GM18498 (cell line): ENCODE data around the gene SRPK2.
"Not testable (repeated sequence)": the region's sequence is repeated elsewhere in the genome, so short reads cannot be mapped to it uniquely, and the experiment has no call there.

ENCODE experiments used
- ATAC-seq: cut with Tn5 transposase; IDR thresholded peaks from one replicate; pipeline ENCODE4 v1.9.1; 2021; ENCODE audit warnings: mild to moderate bottlenecking, moderate library complexity; ENCODE audit not compliant: unreplicated experiment

Gene SRPK2

GRCh38 chr7:105305633-105306032 is 83.1 kb downstream of the SRPK2 start:
- ATAC-seq: no peak

DNA sequence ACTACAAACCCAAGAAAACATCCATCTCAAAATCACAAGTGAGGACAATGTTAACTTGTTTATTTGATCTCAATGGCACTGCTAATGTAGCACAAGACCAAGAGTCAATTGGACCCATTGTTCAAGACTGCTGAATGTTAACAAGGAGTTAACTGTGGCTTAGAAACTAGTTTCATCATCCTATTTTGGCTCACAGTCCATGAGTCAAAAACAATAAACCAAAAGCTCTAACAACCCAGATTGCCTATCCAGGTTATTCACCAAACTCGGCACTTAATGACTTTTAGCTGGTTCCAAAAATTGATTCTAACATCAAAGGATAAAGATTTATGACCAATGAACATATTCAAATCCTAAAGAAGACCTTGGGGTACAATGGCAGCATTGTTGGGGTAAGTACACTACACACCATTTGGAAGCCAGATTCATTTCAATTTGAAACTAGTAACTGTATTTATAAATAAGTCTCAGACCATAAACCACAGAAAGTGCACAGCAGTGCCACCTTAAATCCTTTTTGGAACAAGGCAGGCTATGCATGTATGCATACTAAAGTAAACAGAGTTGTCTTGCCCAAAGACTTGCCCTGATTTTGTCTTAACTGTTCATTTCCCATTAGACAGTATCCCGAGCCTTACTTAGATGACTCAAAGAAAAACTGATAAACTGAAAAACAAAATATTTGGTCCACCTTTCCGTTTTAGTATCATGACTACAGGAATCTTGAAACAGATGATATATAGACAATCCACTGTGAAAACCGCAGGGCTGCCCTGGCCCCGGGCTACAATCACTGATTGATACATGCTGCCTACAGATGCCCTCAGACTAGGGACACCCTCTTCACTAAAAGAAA is 84.5 kb downstream of the SRPK2 start:
- ATAC-seq: peak; percentile 80

- not testable (repeated sequence) for ATAC-seq
Measured at GRCh38 chr7:105300587-105300986, 88.1 kb downstream of the SRPK2 start.

DNA sequence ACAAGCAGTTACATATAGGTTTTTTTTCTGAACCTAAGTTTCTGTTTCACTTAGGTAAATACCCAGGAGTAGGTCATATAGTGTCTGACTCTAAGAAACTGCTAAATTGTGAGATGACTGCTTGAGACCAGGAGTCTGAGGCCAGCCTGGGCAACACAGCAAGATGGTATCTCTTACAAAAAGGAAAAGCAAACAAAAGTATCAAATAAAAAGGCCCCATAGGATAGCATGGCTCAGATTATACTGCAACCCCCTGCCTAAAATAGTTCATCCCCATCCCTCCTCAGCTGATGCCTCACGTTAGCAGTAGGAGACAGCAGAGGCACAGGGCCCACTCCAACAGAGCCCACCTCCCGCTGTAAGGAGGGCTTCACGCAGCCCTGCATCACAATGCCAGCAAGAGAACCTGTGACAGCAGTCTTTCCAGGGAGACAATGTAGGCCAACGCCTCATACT is 90.3 kb downstream of the SRPK2 start:
- ATAC-seq: peak; percentile 94

DNA sequence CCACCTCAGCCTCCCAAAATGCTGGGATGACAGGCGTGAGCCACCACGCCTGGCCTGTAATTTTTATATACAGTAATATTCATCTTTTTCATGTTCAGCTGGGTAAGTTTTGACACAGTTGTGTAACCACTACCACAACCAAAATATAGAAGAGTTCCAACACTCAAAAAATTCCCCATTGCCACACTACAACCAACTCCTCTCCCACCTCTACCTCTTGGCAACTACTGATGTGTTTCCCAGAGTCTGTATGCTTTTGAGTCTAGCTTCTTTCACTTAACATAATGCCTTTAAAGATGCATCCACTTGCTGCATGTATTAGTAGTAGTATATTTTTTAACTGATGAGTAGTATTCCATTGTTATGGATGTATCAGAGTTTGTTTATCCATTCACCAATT is 90.7 kb downstream of the SRPK2 start:
- ATAC-seq: peak; percentile 46

DNA sequence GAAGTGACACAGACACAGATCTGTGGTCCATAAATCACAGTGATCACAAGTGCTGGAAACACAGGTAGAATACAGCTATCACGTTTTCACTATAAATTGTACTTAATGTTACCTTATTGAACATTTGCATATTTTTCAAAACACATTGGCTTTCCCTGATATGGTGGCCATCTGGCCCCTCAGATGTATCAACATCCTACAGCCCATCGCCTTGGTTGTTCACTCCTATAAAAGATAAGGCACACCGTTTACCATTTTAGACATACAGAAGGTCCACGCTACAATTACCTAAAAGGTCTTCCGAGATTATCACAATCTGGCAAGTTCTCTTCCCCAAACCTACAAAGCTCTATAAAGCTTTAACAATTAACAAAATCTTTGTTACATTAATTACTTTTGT is 91.4 kb downstream of the SRPK2 start:
- ATAC-seq: no peak

DNA sequence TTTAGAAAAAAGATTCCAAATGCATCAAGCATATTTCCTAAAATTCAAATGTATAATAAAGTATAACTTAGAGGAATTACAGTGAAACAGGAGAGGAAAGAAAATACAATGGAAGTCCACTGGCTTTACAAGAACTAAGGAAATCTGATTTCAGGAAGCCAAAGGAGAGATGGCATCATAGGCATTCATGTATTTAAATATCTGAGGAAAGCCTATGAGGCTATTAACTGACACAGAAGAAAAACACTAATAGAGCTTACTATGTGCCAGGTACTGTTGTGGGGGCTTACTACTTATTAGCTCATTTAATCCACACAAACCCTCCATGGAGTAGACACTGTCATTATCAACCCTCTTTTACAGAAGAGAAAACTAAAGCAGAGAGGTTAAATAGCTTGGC is 92.2 kb downstream of the SRPK2 start:
- no peak for ATAC-seq

GRCh38 chr7:105295596-105296352 is 92.9 kb downstream of the SRPK2 start:
- ATAC-seq: no peak

GRCh38 chr7:105294482-105294881 is 94.2 kb downstream of the SRPK2 start:
- ATAC-seq: not testable (repeated sequence)

DNA sequence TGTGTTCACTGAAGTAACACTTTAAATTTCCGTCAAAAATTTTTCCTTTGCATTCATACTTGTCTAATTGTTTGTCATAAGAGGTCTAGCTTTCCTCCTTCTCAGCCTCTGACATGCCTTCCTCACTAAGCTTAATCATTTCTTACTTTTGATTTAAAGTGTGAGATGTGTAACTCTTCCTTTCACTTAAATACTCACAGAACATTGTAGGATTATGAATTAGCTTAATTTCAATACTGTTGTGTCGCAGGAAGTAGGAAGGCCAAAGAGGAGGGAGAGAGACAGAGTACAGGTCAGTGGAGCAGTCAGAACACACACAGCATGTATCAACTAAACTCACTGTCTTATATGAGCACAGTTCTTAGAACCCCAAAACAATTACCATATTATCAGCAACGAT is 99.0 kb downstream of the SRPK2 start:
- ATAC-seq: no peak

GRCh38 chr7:105286441-105286840 is 102.3 kb downstream of the SRPK2 start:
- ATAC-seq: no peak

GRCh38 chr7:105285118-105285874 is 103.4 kb downstream of the SRPK2 start:
- ATAC-seq: no peak

- no peak for ATAC-seq
Measured at GRCh38 chr7:105284014-105284413, 104.7 kb downstream of the SRPK2 start.

DNA sequence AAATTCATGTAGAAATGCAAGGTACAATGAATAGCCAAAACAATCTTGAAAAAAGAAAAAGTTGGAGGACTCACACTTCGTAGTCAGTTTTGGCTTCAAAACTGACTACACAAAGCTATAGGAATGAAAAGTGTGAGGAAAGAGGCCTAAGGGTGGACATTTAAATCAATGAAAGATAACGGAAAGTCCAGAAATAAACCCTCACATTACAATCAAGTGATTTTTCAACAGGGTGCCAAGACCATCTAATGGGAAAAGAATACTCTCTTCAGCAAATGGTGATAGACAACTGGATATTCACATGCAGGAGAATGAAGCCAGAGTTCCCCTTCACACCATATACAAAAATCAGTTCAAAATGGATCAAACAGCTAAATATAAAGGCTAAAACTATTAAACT is 106.8 kb downstream of the SRPK2 start:
- no peak for ATAC-seq

DNA sequence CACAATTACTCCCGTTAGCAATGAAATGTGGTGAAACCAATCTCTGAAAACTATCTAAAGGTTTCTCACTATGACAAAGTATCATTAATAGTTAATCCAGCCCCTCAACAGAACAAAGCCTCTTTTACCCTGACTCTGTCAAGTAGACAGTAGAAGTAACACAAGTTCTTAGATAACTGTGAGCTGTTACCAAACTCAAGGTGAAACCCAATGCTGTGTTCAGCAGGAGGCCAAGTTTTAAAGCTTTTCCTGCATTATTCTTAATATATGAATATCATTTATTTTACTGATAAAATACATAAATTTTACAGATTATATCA is 109.1 kb downstream of the SRPK2 start:
- ATAC-seq: peak; percentile 85

- peak; percentile 67 for ATAC-seq
Measured at GRCh38 chr7:105278973-105279687, 109.6 kb downstream of the SRPK2 start.

GRCh38 chr7:105278565-105278964 is 110.2 kb downstream of the SRPK2 start:
- no peak for ATAC-seq

DNA sequence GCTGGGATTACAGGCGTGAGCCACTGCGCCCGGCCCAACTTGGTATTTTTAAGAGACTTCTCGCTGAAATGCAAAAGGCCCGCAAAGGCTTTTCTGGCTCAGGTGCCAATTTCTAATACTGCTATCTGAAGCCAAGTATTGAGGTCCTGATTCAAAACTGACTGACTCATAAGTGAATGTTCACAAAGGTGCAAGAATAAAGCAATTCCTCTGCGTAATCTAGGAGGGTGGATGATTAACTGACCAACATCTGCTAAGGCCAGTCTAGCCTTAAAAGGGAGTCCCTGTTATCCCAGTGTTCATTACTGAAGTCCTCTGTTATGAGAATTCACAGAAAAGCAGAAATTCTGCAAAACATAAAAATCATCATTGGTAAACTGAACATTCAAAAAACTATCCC is 111.4 kb downstream of the SRPK2 start:
- no peak for ATAC-seq

DNA sequence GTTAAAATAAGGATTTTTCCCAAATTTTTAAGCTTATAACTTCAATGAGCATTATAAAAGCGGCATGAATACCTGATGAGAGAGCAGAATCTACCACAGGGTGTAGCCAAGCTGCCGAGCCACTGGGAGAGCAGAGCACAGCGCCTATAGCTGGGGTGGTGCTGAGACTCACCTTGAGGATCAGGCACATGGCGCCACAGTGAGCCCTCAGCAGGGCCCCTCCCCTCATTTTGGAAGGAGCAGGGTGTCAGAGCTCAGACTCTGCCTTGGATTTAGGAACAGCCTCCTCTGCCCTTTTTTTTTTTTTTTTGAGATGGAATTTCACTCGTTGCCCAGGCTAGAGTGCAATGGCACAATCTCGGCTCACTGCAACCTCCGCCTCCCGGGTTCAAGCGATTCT is 118.6 kb downstream of the SRPK2 start:
- no peak for ATAC-seq

DNA sequence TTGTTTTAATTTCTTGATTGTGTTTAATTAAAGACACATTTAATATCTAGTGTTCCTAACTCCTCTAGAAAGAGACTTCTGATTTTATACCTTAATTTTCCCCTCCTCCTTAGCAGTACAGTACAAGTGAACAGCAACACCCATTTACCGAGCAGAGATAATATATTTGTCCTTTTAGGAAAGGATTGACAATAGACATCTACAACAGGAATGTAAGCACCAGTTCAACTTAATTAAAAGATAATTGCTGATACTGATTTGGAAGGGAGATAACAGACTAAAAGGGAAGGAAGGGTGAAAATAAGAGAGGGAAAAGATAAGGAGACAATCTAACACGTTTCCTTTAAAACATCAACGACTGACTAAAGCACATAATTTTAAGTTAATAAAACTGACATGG is 119.3 kb downstream of the SRPK2 start:
- ATAC-seq: peak; percentile 28
